ENCODE measurements around the gene GRHL1.

- TF ChIP-seq POLR2A (IDR thresholded peaks at IDR 0.05; ENCODE audit: low read depth, low read length) = no peak
- TF ChIP-seq CTCF (conservative IDR thresholded peaks at IDR 0.05; ENCODE audit: low read depth, low read length) = 0 out of 2 replicates have a peak, but pooled peaks have one; percentile 10
- TF ChIP-seq, protein P1, sequence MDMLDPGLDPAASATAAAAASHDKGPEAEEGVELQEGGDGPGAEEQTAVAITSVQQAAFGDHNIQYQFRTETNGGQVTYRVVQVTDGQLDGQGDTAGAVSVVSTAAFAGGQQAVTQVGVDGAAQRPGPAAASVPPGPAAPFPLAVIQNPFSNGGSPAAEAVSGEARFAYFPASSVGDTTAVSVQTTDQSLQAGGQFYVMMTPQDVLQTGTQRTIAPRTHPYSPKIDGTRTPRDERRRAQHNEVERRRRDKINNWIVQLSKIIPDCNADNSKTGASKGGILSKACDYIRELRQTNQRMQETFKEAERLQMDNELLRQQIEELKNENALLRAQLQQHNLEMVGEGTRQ (IDR thresholded peaks at IDR 0.05; ENCODE audit: low read depth, low read length) = no peak
- no peak for TF ChIP-seq CEBPB (IDR thresholded peaks at IDR 0.05; ENCODE audit: low read depth, low read length)
- no peak for TF ChIP-seq MAZ (IDR thresholded peaks at IDR 0.05; ENCODE audit: borderline replicate concordance, low read depth, low read length)
- no peak for TF ChIP-seq BHLHE40 (IDR thresholded peaks at IDR 0.05; ENCODE audit: low read depth, low read length)
- TF ChIP-seq RAD21 (IDR thresholded peaks at IDR 0.05; ENCODE audit: low read length) = no peak
- no peak for TF ChIP-seq RFX5 (IDR thresholded peaks at IDR 0.05; ENCODE audit: low read depth, low read length)
- TF ChIP-seq MXI1 (IDR thresholded peaks at IDR 0.05; ENCODE audit: borderline replicate concordance, low read depth, low read length) = no peak
- no peak for TF ChIP-seq MAFK (IDR thresholded peaks at IDR 0.05; ENCODE audit: low read depth, low read length)
- TF ChIP-seq SMC3 (IDR thresholded peaks at IDR 0.05; ENCODE audit: low read depth, low read length) = no peak
- TF ChIP-seq, protein P2, sequence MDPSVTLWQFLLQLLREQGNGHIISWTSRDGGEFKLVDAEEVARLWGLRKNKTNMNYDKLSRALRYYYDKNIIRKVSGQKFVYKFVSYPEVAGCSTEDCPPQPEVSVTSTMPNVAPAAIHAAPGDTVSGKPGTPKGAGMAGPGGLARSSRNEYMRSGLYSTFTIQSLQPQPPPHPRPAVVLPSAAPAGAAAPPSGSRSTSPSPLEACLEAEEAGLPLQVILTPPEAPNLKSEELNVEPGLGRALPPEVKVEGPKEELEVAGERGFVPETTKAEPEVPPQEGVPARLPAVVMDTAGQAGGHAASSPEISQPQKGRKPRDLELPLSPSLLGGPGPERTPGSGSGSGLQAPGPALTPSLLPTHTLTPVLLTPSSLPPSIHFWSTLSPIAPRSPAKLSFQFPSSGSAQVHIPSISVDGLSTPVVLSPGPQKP (IDR thresholded peaks at IDR 0.05; ENCODE audit: borderline replicate concordance, low read depth, low read length) = no peak
- no peak for TF ChIP-seq CHD1 (IDR thresholded peaks at IDR 0.05; ENCODE audit: low read depth, low read length)
Observed at GRCh38 chr2:9950521-9951271, 797 bp upstream of the GRHL1 start.

Measured in IMR-90 (cell line).